HepG2 (cell line): Measurements from ENCODE around the gene SPATA32. TPM values are rescaled to one million over a fixed set of nuclear protein-coding genes. Genes with fewer than 3 reads are reported as not detected.

Source experiments
- GABPA ChIP-seq, 2 experiments: IDR thresholded peaks; 2 replicates each; pipeline ENCODE4 v1.6.1; 2011 to 2016; ENCODE audit warnings: low read depth in 2 of 2, low read length in 1 of 2, missing biosample characterization in 1 of 2, missing genetic modification characterization in 1 of 2
- JUNB ChIP-seq: sonication (generic); formaldehyde crosslinking; IDR thresholded peaks from 2 replicates; pipeline ENCODE4 v1.8.0; 2022; ENCODE audit warnings: missing genetic modification reagents, mild to moderate bottlenecking, borderline replicate concordance
- KAT8 ChIP-seq: IDR thresholded peaks from 2 replicates; pipeline ENCODE4 v1.6.1; 2016; ENCODE audit warnings: missing genetic modification reagents, missing compliant biosample characterization
- PAX8 ChIP-seq: sonication (generic); formaldehyde crosslinking; IDR thresholded peaks from 2 replicates; pipeline ENCODE4 v1.8.0; 2022; ENCODE audit warnings: mild to moderate bottlenecking, missing genetic modification reagents, borderline replicate concordance
- RARA ChIP-seq: IDR thresholded peaks from 2 replicates; pipeline ENCODE4 v1.6.1; 2016; ENCODE audit warnings: missing genetic modification reagents, missing compliant biosample characterization
- YY1 ChIP-seq: IDR thresholded peaks from 2 replicates; pipeline ENCODE4 v1.6.1; 2011; ENCODE audit warnings: low read length, low read depth, moderate library complexity, mild to moderate bottlenecking; ENCODE audit not compliant: insufficient read depth, insufficient replicate concordance
- ZBTB8A ChIP-seq: sonication (generic); formaldehyde crosslinking; IDR thresholded peaks from 2 replicates; pipeline ENCODE4 v1.4.0; 2020; ENCODE audit warnings: mild to moderate bottlenecking, low read depth, missing genetic modification reagents, borderline replicate concordance
- ZNF256 ChIP-seq: sonication (generic); formaldehyde crosslinking; conservative IDR thresholded peaks from 2 replicates; pipeline ENCODE4 v1.4.0; 2020; ENCODE audit warnings: missing genetic modification reagents
- ZNF773 ChIP-seq: sonication (generic); formaldehyde crosslinking; IDR thresholded peaks from 2 replicates; pipeline ENCODE4 v1.4.0; 2020; ENCODE audit warnings: missing genetic modification reagents, borderline replicate concordance
- ZNF790 ChIP-seq: sonication (generic); formaldehyde crosslinking; IDR thresholded peaks from 2 replicates; pipeline ENCODE4 v1.8.0; 2022; ENCODE audit warnings: missing genetic modification reagents, mild to moderate bottlenecking, borderline replicate concordance
- polyA plus RNA-seq, 8 experiments: library from polyadenylated mRNA; depleted of rRNA in 3 of 8; stranded (reverse) in 7 of 8; unstranded in 1 of 8; fragments of >200 nt; fragmentation: Illumina TruSeq in 4 of 8; extraction: Trizol in 4 of 8; gene quantifications; 2 replicates each; pipeline versions ENCODE4 v1.2.1 to v1.2.3, GENCODE V29; 2011 to 2016; ENCODE audit warnings: low read depth in 4 of 8, missing spikeins in 1 of 8, mixed read lengths in 1 of 8; ENCODE audit not compliant: insufficient read depth in 1 of 8
- total RNA-seq, 5 experiments: library from RNA; depleted of rRNA; stranded (reverse); fragments of >200 nt; fragmentation: Illumina TruSeq; extraction: Trizol; gene quantifications; 2 replicates each; pipeline ENCODE4 v1.2.3, GENCODE V29; 2016; ENCODE audit warnings: low read depth in 1 of 5
- TF ChIP-seq, protein P1 (sequence below): sonication (generic); formaldehyde crosslinking; IDR thresholded peaks from 2 replicates; pipeline ENCODE4 v1.4.0; 2020; ENCODE audit warnings: mild to moderate bottlenecking, missing genetic modification reagents, borderline replicate concordance
- TF ChIP-seq, protein P2 (sequence below), 2 experiments: sonication (generic) in 1 of 2; formaldehyde crosslinking in 1 of 2; IDR thresholded peaks; 2 replicates each; pipeline versions ENCODE4 v1.5.1 to v1.6.1; 2011 to 2020; ENCODE audit warnings: borderline replicate concordance in 1 of 2, low read depth in 1 of 2, low read length in 1 of 2, mild to moderate bottlenecking in 1 of 2, missing genetic modification reagents in 1 of 2, moderate library complexity in 1 of 2
- TF ChIP-seq, protein P3 (sequence below): sonication (generic); formaldehyde crosslinking; IDR thresholded peaks from 2 replicates; pipeline ENCODE4 v1.4.0; 2020; ENCODE audit warnings: missing genetic modification reagents
- TF ChIP-seq, protein P4 (sequence below): sonication (generic); formaldehyde crosslinking; IDR thresholded peaks from 2 replicates; pipeline ENCODE4 v1.5.1; 2020; ENCODE audit warnings: mild to moderate bottlenecking, missing genetic modification reagents, borderline replicate concordance

SPATA32 gene
- total and polyA plus RNA-seq, 2 of the 13 experiments (the other 11 are each of a cell fraction or from before 2014, with no cell fraction given), result not detected

DNA sequence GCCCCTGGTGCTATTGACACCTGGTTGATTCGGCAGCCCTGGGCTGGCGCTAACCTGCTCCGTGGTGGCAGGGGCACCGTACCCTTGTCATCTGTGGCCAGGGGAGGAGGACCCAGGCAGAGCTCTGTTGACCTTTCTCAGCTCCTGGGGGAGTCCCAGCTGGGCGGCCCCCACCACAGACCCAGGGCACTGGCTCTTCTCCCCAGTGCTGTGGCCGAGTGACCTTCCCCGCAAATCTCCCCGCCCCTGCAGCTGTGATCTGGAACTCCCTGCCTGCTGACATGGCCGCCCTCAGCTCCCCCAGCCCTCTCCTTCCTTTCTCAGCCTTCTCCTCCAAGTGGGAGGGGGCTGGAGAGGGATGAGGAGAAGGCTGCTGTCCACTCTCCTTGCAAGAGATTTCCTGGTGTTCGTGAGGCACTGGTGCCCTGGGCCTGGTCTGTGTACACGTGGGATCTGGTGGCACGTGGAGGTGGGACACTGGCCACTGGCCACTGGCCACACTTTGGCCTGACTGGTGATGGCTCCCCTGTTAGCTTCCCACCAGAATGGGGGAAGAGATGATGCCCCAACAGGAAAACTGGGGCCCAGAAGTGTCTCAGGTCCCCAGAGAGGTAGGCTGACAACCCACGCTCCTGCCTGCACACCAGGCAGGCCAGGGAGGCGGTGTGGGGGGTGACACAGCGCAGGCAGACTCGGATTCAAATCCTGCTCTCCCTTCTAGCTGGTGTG lies 32.0 kb downstream of the SPATA32 start (continued):
- TF ChIP-seq YY1 (no peak), KAT8 (CRISPR knock-in tag) (no peak), ZBTB8A (no peak), GABPA (IDR thresholded peaks at IDR 0.05; ENCODE audit: low read depth, low read length) (no peak), GABPA (CRISPR knock-in tag; IDR thresholded peaks at IDR 0.05; ENCODE audit: low read depth) (no peak), JUNB (CRISPR knock-in tag) (no peak), RARA (no peak), ZNF256 (no peak), ZNF773 (CRISPR knock-in tag) (no peak), PAX8 (CRISPR knock-in tag) (no peak), ZNF790 (no peak)
- TF ChIP-seq, protein P1, sequence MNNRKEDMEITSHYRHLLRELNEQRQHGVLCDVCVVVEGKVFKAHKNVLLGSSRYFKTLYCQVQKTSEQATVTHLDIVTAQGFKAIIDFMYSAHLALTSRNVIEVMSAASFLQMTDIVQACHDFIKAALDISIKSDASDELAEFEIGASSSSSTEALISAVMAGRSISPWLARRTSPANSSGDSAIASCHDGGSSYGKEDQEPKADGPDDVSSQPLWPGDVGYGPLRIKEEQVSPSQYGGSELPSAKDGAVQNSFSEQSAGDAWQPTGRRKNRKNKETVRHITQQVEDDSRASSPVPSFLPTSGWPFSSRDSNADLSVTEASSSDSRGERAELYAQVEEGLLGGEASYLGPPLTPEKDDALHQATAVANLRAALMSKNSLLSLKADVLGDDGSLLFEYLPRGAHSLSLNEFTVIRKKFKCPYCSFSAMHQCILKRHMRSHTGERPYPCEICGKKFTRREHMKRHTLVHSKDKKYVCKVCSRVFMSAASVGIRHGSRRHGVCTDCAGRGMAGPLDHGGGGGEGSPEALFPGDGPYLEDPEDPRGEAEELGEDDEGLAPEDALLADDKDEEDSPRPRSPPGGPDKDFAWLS, result no peak
- TF ChIP-seq, protein P2, sequence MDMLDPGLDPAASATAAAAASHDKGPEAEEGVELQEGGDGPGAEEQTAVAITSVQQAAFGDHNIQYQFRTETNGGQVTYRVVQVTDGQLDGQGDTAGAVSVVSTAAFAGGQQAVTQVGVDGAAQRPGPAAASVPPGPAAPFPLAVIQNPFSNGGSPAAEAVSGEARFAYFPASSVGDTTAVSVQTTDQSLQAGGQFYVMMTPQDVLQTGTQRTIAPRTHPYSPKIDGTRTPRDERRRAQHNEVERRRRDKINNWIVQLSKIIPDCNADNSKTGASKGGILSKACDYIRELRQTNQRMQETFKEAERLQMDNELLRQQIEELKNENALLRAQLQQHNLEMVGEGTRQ (IDR thresholded peaks at IDR 0.05; ENCODE audit: low read depth, low read length), result no peak
- TF ChIP-seq, protein P2 (CRISPR knock-in tag; IDR thresholded peaks at IDR 0.05; ENCODE audit: borderline replicate concordance), result no peak
- TF ChIP-seq, protein P3, sequence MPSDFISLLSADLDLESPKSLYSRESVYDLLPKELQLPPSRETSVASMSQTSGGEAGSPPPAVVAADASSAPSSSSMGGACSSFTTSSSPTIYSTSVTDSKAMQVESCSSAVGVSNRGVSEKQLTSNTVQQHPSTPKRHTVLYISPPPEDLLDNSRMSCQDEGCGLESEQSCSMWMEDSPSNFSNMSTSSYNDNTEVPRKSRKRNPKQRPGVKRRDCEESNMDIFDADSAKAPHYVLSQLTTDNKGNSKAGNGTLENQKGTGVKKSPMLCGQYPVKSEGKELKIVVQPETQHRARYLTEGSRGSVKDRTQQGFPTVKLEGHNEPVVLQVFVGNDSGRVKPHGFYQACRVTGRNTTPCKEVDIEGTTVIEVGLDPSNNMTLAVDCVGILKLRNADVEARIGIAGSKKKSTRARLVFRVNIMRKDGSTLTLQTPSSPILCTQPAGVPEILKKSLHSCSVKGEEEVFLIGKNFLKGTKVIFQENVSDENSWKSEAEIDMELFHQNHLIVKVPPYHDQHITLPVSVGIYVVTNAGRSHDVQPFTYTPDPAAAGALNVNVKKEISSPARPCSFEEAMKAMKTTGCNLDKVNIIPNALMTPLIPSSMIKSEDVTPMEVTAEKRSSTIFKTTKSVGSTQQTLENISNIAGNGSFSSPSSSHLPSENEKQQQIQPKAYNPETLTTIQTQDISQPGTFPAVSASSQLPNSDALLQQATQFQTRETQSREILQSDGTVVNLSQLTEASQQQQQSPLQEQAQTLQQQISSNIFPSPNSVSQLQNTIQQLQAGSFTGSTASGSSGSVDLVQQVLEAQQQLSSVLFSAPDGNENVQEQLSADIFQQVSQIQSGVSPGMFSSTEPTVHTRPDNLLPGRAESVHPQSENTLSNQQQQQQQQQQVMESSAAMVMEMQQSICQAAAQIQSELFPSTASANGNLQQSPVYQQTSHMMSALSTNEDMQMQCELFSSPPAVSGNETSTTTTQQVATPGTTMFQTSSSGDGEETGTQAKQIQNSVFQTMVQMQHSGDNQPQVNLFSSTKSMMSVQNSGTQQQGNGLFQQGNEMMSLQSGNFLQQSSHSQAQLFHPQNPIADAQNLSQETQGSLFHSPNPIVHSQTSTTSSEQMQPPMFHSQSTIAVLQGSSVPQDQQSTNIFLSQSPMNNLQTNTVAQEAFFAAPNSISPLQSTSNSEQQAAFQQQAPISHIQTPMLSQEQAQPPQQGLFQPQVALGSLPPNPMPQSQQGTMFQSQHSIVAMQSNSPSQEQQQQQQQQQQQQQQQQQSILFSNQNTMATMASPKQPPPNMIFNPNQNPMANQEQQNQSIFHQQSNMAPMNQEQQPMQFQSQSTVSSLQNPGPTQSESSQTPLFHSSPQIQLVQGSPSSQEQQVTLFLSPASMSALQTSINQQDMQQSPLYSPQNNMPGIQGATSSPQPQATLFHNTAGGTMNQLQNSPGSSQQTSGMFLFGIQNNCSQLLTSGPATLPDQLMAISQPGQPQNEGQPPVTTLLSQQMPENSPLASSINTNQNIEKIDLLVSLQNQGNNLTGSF (CRISPR knock-in tag), result no peak
- TF ChIP-seq, protein P4, sequence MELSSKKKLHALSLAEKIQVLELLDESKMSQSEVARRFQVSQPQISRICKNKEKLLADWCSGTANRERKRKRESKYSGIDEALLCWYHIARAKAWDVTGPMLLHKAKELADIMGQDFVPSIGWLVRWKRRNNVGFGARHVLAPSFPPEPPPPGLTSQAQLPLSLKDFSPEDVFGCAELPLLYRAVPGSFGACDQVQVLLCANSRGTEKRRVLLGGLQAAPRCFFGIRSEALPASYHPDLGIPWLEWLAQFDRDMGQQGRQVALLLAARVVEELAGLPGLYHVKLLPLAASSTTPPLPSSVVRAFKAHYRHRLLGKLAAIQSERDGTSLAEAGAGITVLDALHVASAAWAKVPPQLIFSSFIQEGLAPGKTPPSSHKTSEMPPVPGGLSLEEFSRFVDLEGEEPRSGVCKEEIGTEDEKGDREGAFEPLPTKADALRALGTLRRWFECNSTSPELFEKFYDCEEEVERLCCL (CRISPR knock-in tag), result no peak
